Measurements from ENCODE around the gene RAB40C. TPM values are rescaled to one million over a fixed set of nuclear protein-coding genes. Genes with fewer than 3 reads are reported as not detected.

Gene RAB40C
- total and polyA plus RNA-seq, 3 donors from 2014 or later = 27.6 to 51.2 (median 47.9) TPM

DNA sequence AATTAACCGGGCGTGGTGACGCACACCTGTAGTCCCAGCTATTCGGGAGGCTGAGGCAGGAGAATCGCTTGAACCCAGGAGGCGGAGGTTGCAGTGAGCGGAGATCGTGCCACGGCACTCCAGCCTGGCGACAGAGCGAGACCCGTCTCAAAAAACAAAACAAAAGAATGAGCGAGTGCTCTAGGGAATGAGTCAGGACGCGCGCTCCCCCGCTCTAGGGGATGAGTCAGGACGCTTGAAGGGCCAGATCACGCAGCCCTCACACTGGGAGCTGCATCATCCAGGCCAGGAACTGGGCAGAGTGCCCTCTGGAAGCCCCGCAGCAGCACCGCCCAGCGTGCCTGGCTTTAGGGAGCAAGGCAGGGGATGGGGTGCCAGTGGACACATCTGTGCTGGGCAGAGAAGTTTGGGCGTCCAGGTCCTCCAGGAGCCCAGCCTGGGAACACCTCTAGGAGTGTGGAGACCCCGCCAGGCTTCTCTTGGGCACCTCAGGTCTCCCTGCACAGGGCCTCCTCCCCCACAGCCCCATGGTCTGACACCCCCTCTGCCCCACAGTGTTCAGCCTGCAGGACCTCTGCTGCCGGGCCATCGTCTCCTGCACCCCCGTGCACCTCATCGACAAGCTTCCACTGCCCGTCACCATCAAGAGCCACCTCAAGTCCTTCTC lies 37.1 kb downstream of the RAB40C start:
- Histone ChIP-seq H3K4me1 (peaks cover 20% of the 10 kb centered on the region), H3K4me3 (no peak overlapping the region), H3K27me3 (no peaks in the 10 kb centered on the region), H3K9me3 (no peaks in the 10 kb centered on the region), H3K36me3 (ENCODE audit: low read depth, missing control alignments) (no peaks in the 10 kb centered on the region), H3K27ac (no peak overlapping the region)
- no peak for DNase-seq
- intact Hi-C loops (cut with DNase I; ENCODE audit: low total_unique reads) = no loop called here
- no peak for TF ChIP-seq POLR2A (IDR thresholded peaks at IDR 0.05)
- TF ChIP-seq, protein P1, sequence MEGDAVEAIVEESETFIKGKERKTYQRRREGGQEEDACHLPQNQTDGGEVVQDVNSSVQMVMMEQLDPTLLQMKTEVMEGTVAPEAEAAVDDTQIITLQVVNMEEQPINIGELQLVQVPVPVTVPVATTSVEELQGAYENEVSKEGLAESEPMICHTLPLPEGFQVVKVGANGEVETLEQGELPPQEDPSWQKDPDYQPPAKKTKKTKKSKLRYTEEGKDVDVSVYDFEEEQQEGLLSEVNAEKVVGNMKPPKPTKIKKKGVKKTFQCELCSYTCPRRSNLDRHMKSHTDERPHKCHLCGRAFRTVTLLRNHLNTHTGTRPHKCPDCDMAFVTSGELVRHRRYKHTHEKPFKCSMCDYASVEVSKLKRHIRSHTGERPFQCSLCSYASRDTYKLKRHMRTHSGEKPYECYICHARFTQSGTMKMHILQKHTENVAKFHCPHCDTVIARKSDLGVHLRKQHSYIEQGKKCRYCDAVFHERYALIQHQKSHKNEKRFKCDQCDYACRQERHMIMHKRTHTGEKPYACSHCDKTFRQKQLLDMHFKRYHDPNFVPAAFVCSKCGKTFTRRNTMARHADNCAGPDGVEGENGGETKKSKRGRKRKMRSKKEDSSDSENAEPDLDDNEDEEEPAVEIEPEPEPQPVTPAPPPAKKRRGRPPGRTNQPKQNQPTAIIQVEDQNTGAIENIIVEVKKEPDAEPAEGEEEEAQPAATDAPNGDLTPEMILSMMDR (IDR thresholded peaks at IDR 0.05) = no peak
- 88 to 93% methylated on average over 17 to 29 of the region's 29 CpGs for WGBS, 2 donors

GRCh38 chr16:627454-628239 lies 37.8 kb downstream of the RAB40C start:
- WGBS, 2 donors = 87 to 92% methylated on average over 43 to 50 of the region's 50 CpGs
- Histone ChIP-seq H3K27ac (no peak overlapping the region), H3K36me3 (ENCODE audit: low read depth, missing control alignments) (no peaks in the 10 kb centered on the region), H3K9me3 (no peaks in the 10 kb centered on the region), H3K4me3 (no peak overlapping the region), H3K27me3 (no peaks in the 10 kb centered on the region), H3K4me1 (peaks cover 20% of the 10 kb centered on the region)
- intact Hi-C loops (cut with DNase I; ENCODE audit: low total_unique reads) = no loop called here
- DNase-seq = no peak
- no peak for TF ChIP-seq POLR2A (IDR thresholded peaks at IDR 0.05)
- TF ChIP-seq, protein P1 (IDR thresholded peaks at IDR 0.05) = no peak

DNA sequence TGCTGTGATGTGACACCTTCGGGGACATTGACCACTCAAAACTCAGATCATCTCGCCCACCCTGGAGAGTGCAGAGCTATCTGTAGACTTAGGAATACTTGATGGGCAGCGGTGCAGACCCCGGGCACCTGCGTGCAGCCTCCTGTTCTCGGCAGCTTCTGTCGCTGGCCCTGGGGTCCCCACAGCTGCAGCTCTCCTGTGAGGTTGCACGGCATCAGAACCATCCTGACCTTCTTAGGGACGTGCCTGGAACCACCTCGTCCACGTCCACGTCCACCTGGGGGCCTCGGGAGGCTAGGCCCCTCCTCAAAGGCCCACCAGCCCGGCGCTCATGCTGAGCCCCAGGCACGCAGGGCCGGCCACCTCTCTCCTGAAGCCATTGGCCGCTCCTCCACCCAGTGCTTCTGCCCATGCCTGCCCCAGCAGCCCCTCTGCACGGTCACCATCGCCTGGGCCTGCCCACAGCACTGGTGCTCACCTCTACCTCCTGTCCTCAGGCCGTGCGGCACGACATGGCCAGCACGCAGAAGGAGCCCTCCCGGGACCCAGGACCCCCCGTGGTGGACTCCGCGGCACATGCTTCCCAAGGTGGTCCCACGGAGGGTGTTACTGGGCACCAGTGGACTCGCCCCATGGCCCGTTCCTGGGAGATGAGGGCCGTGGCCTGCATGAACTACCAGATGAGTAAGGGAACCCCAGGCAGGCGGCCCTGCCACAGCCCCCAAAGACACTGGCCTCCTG lies 38.6 kb downstream of the RAB40C start:
- H3K4me3 ChIP-seq = no peak overlapping the region
- no peaks in the 10 kb centered on the region for H3K27me3 ChIP-seq
- no peaks in the 10 kb centered on the region for H3K9me3 ChIP-seq
- H3K27ac ChIP-seq = no peak overlapping the region
- DNase-seq = no peak
- H3K36me3 ChIP-seq (ENCODE audit: low read depth, missing control alignments) = no peaks in the 10 kb centered on the region
- H3K4me1 ChIP-seq = peaks cover 20% of the 10 kb centered on the region
- TF ChIP-seq POLR2A (IDR thresholded peaks at IDR 0.05) = no peak
- TF ChIP-seq, protein P1 (IDR thresholded peaks at IDR 0.05) = no peak
- WGBS, 2 donors = 94 to 96% methylated on average over 20 to 33 of the region's 33 CpGs
- intact Hi-C loops (cut with DNase I; ENCODE audit: low total_unique reads) = no loop called here

- Histone ChIP-seq H3K4me3 (no peak overlapping the region), H3K4me1 (peaks cover 20% of the 10 kb centered on the region), H3K9me3 (no peaks in the 10 kb centered on the region), H3K27me3 (no peaks in the 10 kb centered on the region), H3K27ac (no peak overlapping the region), H3K36me3 (ENCODE audit: low read depth, missing control alignments) (no peaks in the 10 kb centered on the region)
- TF ChIP-seq POLR2A (IDR thresholded peaks at IDR 0.05) = no peak
- TF ChIP-seq, protein P1 (IDR thresholded peaks at IDR 0.05) = no peak
- DNase-seq = no peak
- intact Hi-C loops (cut with DNase I; ENCODE audit: low total_unique reads) = no loop called here
- 60 to 80% methylated on average over 13 to 29 of the region's 29 CpGs for WGBS, 2 donors
These were observed 39.4 kb downstream of the RAB40C start for GRCh38 chr16:629185-629832.
